ENCODE results near the gene PON1.

The PON1 gene

DNA sequence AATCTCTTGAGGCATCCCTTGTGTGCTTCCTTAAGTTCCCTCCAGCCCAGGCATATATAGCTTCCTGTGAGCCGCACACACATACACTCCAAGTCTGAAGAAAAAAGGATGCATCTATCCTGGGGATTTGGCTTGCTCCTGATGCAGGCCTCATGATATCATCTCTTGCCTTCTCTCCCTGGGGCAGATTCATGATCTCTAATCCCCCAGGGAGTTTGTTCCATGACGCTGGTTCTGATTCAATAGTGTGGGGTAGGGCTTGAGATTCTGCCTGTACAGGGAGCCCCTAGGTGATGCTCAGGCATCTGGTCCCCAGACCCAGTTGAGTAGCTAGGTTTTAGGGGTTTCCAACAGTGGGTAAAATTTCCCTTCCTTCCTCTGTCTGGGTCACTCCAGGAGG is 1.5 kb downstream of the PON1 start:
- Histone ChIP-seq H3K14ac (ENCODE audit: low read length in 2 of 2) (no peak overlapping the region), H4K91ac (ENCODE audit: low read length) (no peak overlapping the region), H3K36me3 (ENCODE audit: control insufficient read depth in 1 of 2, insufficient read depth in 2 of 2, low read depth in 1 of 2, low read length in 2 of 2) (no peaks in the 10 kb centered on the region), H3K4me2 (ENCODE audit: low read length, poor library complexity, severe bottlenecking) (no peak overlapping the region), H3K4ac (ENCODE audit: low read depth in 1 of 2, low read length in 2 of 2) (no peak overlapping the region), H4K8ac (ENCODE audit: low read length) (no peak overlapping the region), H3K9ac (ENCODE audit: low read length) (no peak overlapping the region), H3K9me3 (ENCODE audit: control insufficient read depth, low read length) (peaks cover 4% of the 10 kb centered on the region), H2BK12ac (ENCODE audit: low read length in 2 of 2) (no peak overlapping the region), H2AK5ac (ENCODE audit: low read length, severe bottlenecking) (no peak overlapping the region), H3K23ac (ENCODE audit: low read length in 2 of 2) (no peak overlapping the region), H3K27ac (ENCODE audit: low read length, poor library complexity, severe bottlenecking) (no peak overlapping the region), H2BK120ac (ENCODE audit: low read depth, low read length) (no peak overlapping the region), H3K27me3 (ENCODE audit: control insufficient read depth in 1 of 2, insufficient read depth in 1 of 2, low read length in 2 of 2) (peaks cover 0 to 18% of the 10 kb centered on the region in 2 experiments), H2BK15ac (ENCODE audit: low read depth, poor library complexity, severe bottlenecking) (no peak overlapping the region), H3K79me1 (replicated peaks; ENCODE audit: low read length, poor library complexity, severe bottlenecking) (no peaks in the 10 kb centered on the region), H3K4me3 (ENCODE audit: insufficient read depth in 1 of 2, low read depth in 1 of 2, low read length in 2 of 2) (no peak overlapping the region), H2BK5ac (ENCODE audit: low read depth, low read length, poor library complexity, severe bottlenecking) (no peak overlapping the region), H2AFZ (ENCODE audit: low read depth, low read length) (no peak overlapping the region), H3K18ac (ENCODE audit: low read depth in 1 of 2, low read length in 2 of 2) (no peak overlapping the region), H3K4me1 (ENCODE audit: control insufficient read depth, insufficient read depth, low read depth, low read length) (peaks cover 4% of the 10 kb centered on the region)
- DNase-seq = no peak
- WGBS = 75% methylated on average over 1 of the region's 2 CpGs

DNA sequence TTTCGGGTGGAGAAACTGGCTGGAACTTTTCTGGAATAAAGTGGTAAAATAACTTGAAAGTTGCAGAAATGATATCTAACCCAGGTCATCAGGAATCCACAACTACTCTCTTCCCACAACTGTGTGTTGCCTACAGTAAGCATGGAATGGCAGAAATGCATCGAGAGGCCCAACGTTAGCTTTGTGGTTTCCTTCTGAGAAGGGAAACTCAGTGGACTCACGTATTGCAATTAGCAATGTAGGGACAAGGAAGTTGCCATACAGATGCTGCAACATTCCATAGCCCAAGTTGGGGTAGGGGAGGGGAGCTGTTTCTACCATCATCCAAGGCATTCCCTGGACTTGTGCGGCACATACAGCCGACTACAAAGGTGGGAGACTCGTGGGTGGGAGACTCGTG is 1.9 kb downstream of the PON1 start:
- Histone ChIP-seq H3K18ac (ENCODE audit: low read depth in 1 of 2, low read length in 2 of 2) (no peak overlapping the region), H4K91ac (ENCODE audit: low read length) (no peak overlapping the region), H3K36me3 (ENCODE audit: control insufficient read depth in 1 of 2, insufficient read depth in 2 of 2, low read depth in 1 of 2, low read length in 2 of 2) (no peaks in the 10 kb centered on the region), H3K4me3 (ENCODE audit: insufficient read depth in 1 of 2, low read depth in 1 of 2, low read length in 2 of 2) (no peak overlapping the region), H3K4me2 (ENCODE audit: low read length, poor library complexity, severe bottlenecking) (no peak overlapping the region), H3K14ac (ENCODE audit: low read length in 2 of 2) (no peak overlapping the region), H4K8ac (ENCODE audit: low read length) (no peak overlapping the region), H2AFZ (ENCODE audit: low read depth, low read length) (no peak overlapping the region), H3K9me3 (ENCODE audit: control insufficient read depth, low read length) (peaks cover 4% of the 10 kb centered on the region), H3K4me1 (ENCODE audit: control insufficient read depth, insufficient read depth, low read depth, low read length) (peaks cover 4% of the 10 kb centered on the region), H2BK12ac (ENCODE audit: low read length in 2 of 2) (no peak overlapping the region), H2BK120ac (ENCODE audit: low read depth, low read length) (no peak overlapping the region), H3K27ac (ENCODE audit: low read length, poor library complexity, severe bottlenecking) (no peak overlapping the region), H3K4ac (ENCODE audit: low read depth in 1 of 2, low read length in 2 of 2) (no peak overlapping the region), H3K27me3 (ENCODE audit: control insufficient read depth in 1 of 2, insufficient read depth in 1 of 2, low read length in 2 of 2) (peaks cover 0 to 18% of the 10 kb centered on the region in 2 experiments), H3K9ac (ENCODE audit: low read length) (no peak overlapping the region), H2AK5ac (ENCODE audit: low read length, severe bottlenecking) (no peak overlapping the region), H3K23ac (ENCODE audit: low read length in 2 of 2) (no peak overlapping the region), H2BK15ac (ENCODE audit: low read depth, poor library complexity, severe bottlenecking) (no peak overlapping the region), H2BK5ac (ENCODE audit: low read depth, low read length, poor library complexity, severe bottlenecking) (no peak overlapping the region), H3K79me1 (replicated peaks; ENCODE audit: low read length, poor library complexity, severe bottlenecking) (no peaks in the 10 kb centered on the region)
- 83% methylated on average over 7 of the region's 8 CpGs for WGBS
- no peak for DNase-seq

DNA sequence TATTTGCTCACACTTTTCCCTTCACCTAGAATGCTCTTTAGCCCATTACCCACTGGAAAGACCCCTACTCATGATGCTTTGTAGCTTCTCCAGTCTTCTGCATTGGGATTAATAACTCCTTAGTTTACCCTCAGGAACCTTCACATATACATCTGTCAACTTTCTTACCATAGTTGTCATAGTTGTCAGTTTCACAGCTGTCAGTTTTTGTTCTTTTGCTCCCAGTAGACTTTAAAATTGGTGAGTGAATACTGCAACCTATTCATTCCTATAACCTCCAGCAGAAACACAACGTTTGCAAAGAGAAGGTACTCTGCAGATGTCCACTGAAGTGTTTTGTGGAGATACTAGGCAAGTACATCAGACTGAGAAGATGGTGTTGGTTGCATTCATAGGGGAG is 2.6 kb downstream of the PON1 start:
- peaks cover 4% of the 10 kb centered on the region for H3K9me3 ChIP-seq (ENCODE audit: control insufficient read depth, low read length)
- peaks cover 4% of the 10 kb centered on the region for H3K4me1 ChIP-seq (ENCODE audit: control insufficient read depth, insufficient read depth, low read depth, low read length)
- H2BK120ac ChIP-seq (ENCODE audit: low read depth, low read length) = no peak overlapping the region
- no peak overlapping the region for H3K27ac ChIP-seq (ENCODE audit: low read length, poor library complexity, severe bottlenecking)
- H4K91ac ChIP-seq (ENCODE audit: low read length) = no peak overlapping the region
- peaks cover 0 to 18% of the 10 kb centered on the region in 2 experiments for H3K27me3 ChIP-seq (ENCODE audit: control insufficient read depth in 1 of 2, insufficient read depth in 1 of 2, low read length in 2 of 2)
- H3K23ac ChIP-seq (ENCODE audit: low read length in 2 of 2) = no peak overlapping the region
- 100% methylated on average over 1 of the region's 1 CpG for WGBS
- no peak overlapping the region for H2BK15ac ChIP-seq (ENCODE audit: low read depth, poor library complexity, severe bottlenecking)
- no peak for DNase-seq
- H3K4ac ChIP-seq (ENCODE audit: low read depth in 1 of 2, low read length in 2 of 2) = no peak overlapping the region
- H2AK5ac ChIP-seq (ENCODE audit: low read length, severe bottlenecking) = no peak overlapping the region
- no peak overlapping the region for H3K18ac ChIP-seq (ENCODE audit: low read depth in 1 of 2, low read length in 2 of 2)
- H2BK12ac ChIP-seq (ENCODE audit: low read length in 2 of 2) = no peak overlapping the region
- no peak overlapping the region for H2AFZ ChIP-seq (ENCODE audit: low read depth, low read length)
- no peak overlapping the region for H3K4me3 ChIP-seq (ENCODE audit: insufficient read depth in 1 of 2, low read depth in 1 of 2, low read length in 2 of 2)
- H3K36me3 ChIP-seq (ENCODE audit: control insufficient read depth in 1 of 2, insufficient read depth in 2 of 2, low read depth in 1 of 2, low read length in 2 of 2) = no peaks in the 10 kb centered on the region
- H3K14ac ChIP-seq (ENCODE audit: low read length in 2 of 2) = no peak overlapping the region
- H3K4me2 ChIP-seq (ENCODE audit: low read length, poor library complexity, severe bottlenecking) = no peak overlapping the region
- H3K9ac ChIP-seq (ENCODE audit: low read length) = no peak overlapping the region
- no peak overlapping the region for H2BK5ac ChIP-seq (ENCODE audit: low read depth, low read length, poor library complexity, severe bottlenecking)
- H3K79me1 ChIP-seq (replicated peaks; ENCODE audit: low read length, poor library complexity, severe bottlenecking) = no peaks in the 10 kb centered on the region
- no peak overlapping the region for H4K8ac ChIP-seq (ENCODE audit: low read length)

DNA sequence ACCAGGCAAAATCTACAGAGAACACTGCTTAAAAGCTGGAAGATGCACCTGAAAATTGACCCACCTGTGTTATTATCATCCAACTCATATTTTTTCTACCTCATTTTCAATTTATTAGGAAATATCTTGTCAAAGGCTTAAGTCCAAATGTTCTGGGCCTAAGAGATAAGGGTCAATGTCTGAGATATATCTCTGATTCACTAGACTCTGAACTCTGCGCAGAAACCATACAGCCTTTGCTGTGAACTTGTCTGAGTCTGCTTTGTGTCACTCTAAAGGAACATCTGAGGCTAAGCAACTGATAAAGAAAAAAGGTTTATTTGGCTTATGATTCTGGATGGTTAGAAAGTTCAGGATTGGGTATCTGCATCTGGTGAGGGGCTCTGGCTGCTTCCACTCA is 3.7 kb downstream of the PON1 start:
- H3K4me1 ChIP-seq (ENCODE audit: control insufficient read depth, insufficient read depth, low read depth, low read length) = peaks cover 4% of the 10 kb centered on the region
- H3K27ac ChIP-seq (ENCODE audit: low read length, poor library complexity, severe bottlenecking) = no peak overlapping the region
- no peak overlapping the region for H2BK12ac ChIP-seq (ENCODE audit: low read length in 2 of 2)
- no peak overlapping the region for H3K14ac ChIP-seq (ENCODE audit: low read length in 2 of 2)
- no peak overlapping the region for H3K4me3 ChIP-seq (ENCODE audit: insufficient read depth in 1 of 2, low read depth in 1 of 2, low read length in 2 of 2)
- H2BK5ac ChIP-seq (ENCODE audit: low read depth, low read length, poor library complexity, severe bottlenecking) = no peak overlapping the region
- DNase-seq = no peak
- H3K23ac ChIP-seq (ENCODE audit: low read length in 2 of 2) = no peak overlapping the region
- no peak overlapping the region for H3K9ac ChIP-seq (ENCODE audit: low read length)
- H3K36me3 ChIP-seq (ENCODE audit: control insufficient read depth in 1 of 2, insufficient read depth in 2 of 2, low read depth in 1 of 2, low read length in 2 of 2) = no peaks in the 10 kb centered on the region
- H4K8ac ChIP-seq (ENCODE audit: low read length) = no peak overlapping the region
- no peak overlapping the region for H2AFZ ChIP-seq (ENCODE audit: low read depth, low read length)
- H3K27me3 ChIP-seq (ENCODE audit: control insufficient read depth in 1 of 2, insufficient read depth in 1 of 2, low read length in 2 of 2) = peaks cover 0 to 18% of the 10 kb centered on the region in 2 experiments
- H2BK15ac ChIP-seq (ENCODE audit: low read depth, poor library complexity, severe bottlenecking) = no peak overlapping the region
- no peak overlapping the region for H3K4ac ChIP-seq (ENCODE audit: low read depth in 1 of 2, low read length in 2 of 2)
- WGBS = 91% methylated on average over 1 of the region's 1 CpG
- H2BK120ac ChIP-seq (ENCODE audit: low read depth, low read length) = no peak overlapping the region
- H2AK5ac ChIP-seq (ENCODE audit: low read length, severe bottlenecking) = no peak overlapping the region
- no peak overlapping the region for H4K91ac ChIP-seq (ENCODE audit: low read length)
- no peak overlapping the region for H3K18ac ChIP-seq (ENCODE audit: low read depth in 1 of 2, low read length in 2 of 2)
- H3K9me3 ChIP-seq (ENCODE audit: control insufficient read depth, low read length) = no peaks in the 10 kb centered on the region
- no peak overlapping the region for H3K4me2 ChIP-seq (ENCODE audit: low read length, poor library complexity, severe bottlenecking)
- no peaks in the 10 kb centered on the region for H3K79me1 ChIP-seq (replicated peaks; ENCODE audit: low read length, poor library complexity, severe bottlenecking)
